HEK293 (cell line): ENCODE measurements around the gene KIRREL3.

Source experiments
- CTCF ChIA-PET: fragments of 350-600 bp; formaldehyde crosslinking; extraction: SDS; loops from one replicate; lab custom pipeline; 2021; ENCODE audit warnings: antibody characterized with exemption; lab: Yijun Ruan, JAX
- POLR2A ChIA-PET: fragments of 300-600 bp; formaldehyde crosslinking; extraction: SDS; loops from one replicate; lab custom pipeline; 2020; ENCODE audit warnings: antibody characterized with exemption, inconsistent platforms; lab: Yijun Ruan, JAX
- H3K27ac ChIP-seq: fragments of 200-500 bp; sonication (Bioruptor generic); 2 replicates; pipeline ENCODE4 v1.5.1; 2014; ENCODE audit warnings: low read depth, low read length, control low read depth, inconsistent platforms; ENCODE audit errors: extremely low read depth
- H3K36me3 ChIP-seq, 2 experiments: fragments of 200-500 bp in 1 of 2; sonication (Bioruptor generic) in 1 of 2; 1 replicate in 1 of 2; 2 replicates in 1 of 2; pipeline ENCODE4 v1.5.1; 2014 to 2017; ENCODE audit warnings: inconsistent platforms in 2 of 2, low read length in 2 of 2; ENCODE audit not compliant: control insufficient read depth in 2 of 2, insufficient read depth in 1 of 2
- H3K4me1 ChIP-seq: fragments of 200-500 bp; sonication (Bioruptor generic); 2 replicates; pipeline ENCODE4 v1.5.1; 2014; ENCODE audit warnings: mild to moderate bottlenecking, low read length, inconsistent platforms; ENCODE audit not compliant: control insufficient read depth, insufficient read depth
- H3K4me3 ChIP-seq: 2 replicates; pipeline ENCODE4 v1.5.1; 2011; ENCODE audit warnings: low read depth, mild to moderate bottlenecking, control low read depth, low read length, moderate library complexity
- H3K9me3 ChIP-seq: fragments of 200-500 bp; sonication (Bioruptor generic); 2 replicates; pipeline ENCODE4 v1.5.1; 2014; ENCODE audit warnings: low read depth, low read length, inconsistent platforms; ENCODE audit not compliant: control insufficient read depth, insufficient read depth
- HOXC10 ChIP-seq: sonication (generic); formaldehyde crosslinking; IDR thresholded peaks from 2 replicates; pipeline ENCODE4 v1.8.1; 2023; ENCODE audit warnings: mild to moderate bottlenecking, missing genetic modification reagents
- HOXD13 ChIP-seq: sonication (generic); formaldehyde crosslinking; IDR thresholded peaks from 2 replicates; pipeline ENCODE4 v1.8.0; 2022; ENCODE audit warnings: missing genetic modification reagents, borderline replicate concordance
- ZFP37 ChIP-seq: fragments of 450-650 bp; formaldehyde crosslinking; IDR thresholded peaks from 2 replicates; pipeline ENCODE4 v1.5.1; 2016; ENCODE audit warnings: missing biosample characterization, missing genetic modification characterization
- ZNF148 ChIP-seq: fragments of 450-650 bp; formaldehyde crosslinking; IDR thresholded peaks from 2 replicates; pipeline ENCODE4 v1.5.0; 2017; ENCODE audit warnings: missing biosample characterization, missing genetic modification characterization, borderline replicate concordance
- ZNF221 ChIP-seq: fragments of 450-650 bp; formaldehyde crosslinking; IDR thresholded peaks from 2 replicates; pipeline ENCODE4 v1.5.1; 2017; ENCODE audit warnings: missing biosample characterization, missing genetic modification characterization, borderline replicate concordance
- ZNF292 ChIP-seq: fragments of 450-650 bp; formaldehyde crosslinking; IDR thresholded peaks from 2 replicates; pipeline ENCODE4 v1.5.1; 2016; ENCODE audit warnings: low read depth, missing biosample characterization, missing genetic modification characterization, borderline replicate concordance
- ZNF366 ChIP-seq: fragments of 450-650 bp; formaldehyde crosslinking; conservative IDR thresholded peaks from 2 replicates; pipeline ENCODE4 v1.5.1; 2016; ENCODE audit warnings: missing biosample characterization, missing genetic modification characterization
- ZNF529 ChIP-seq: fragments of 450-650 bp; formaldehyde crosslinking; IDR thresholded peaks from 2 replicates; pipeline ENCODE4 v1.5.1; 2017; ENCODE audit warnings: missing genetic modification characterization, missing biosample characterization; ENCODE audit not compliant: insufficient replicate concordance
- ZNF623 ChIP-seq: fragments of 450-650 bp; formaldehyde crosslinking; IDR thresholded peaks from 2 replicates; pipeline ENCODE4 v1.5.1; 2016; ENCODE audit warnings: missing biosample characterization, missing genetic modification characterization
- ZNF654 ChIP-seq: fragments of 450-650 bp; formaldehyde crosslinking; IDR thresholded peaks from 2 replicates; pipeline ENCODE4 v1.5.1; 2016; ENCODE audit warnings: low read depth, missing biosample characterization, missing genetic modification characterization
- ZNF704 ChIP-seq: fragments of 450-650 bp; formaldehyde crosslinking; IDR thresholded peaks from 2 replicates; pipeline ENCODE4 v1.5.1; 2016; ENCODE audit warnings: missing biosample characterization, missing genetic modification characterization
- ZNF837 ChIP-seq: fragments of 450-650 bp; formaldehyde crosslinking; IDR thresholded peaks from 2 replicates; pipeline ENCODE4 v1.5.1; 2016; ENCODE audit warnings: missing biosample characterization, missing genetic modification characterization
- ZSCAN23 ChIP-seq: fragments of 450-650 bp; formaldehyde crosslinking; IDR thresholded peaks from 2 replicates; pipeline ENCODE4 v1.5.1; 2016; ENCODE audit warnings: missing biosample characterization, missing genetic modification characterization
- TF ChIP-seq, protein P1 (sequence below): fragments of 450-650 bp; formaldehyde crosslinking; IDR thresholded peaks from 2 replicates; pipeline ENCODE4 v1.5.1; 2016; ENCODE audit warnings: missing biosample characterization, missing genetic modification characterization, borderline replicate concordance
- TF ChIP-seq, protein P2 (sequence below): fragments of 450-650 bp; formaldehyde crosslinking; IDR thresholded peaks from 2 replicates; pipeline ENCODE4 v1.5.1; 2016; ENCODE audit warnings: missing biosample characterization, missing genetic modification characterization, low read depth
- TF ChIP-seq, protein P3 (sequence below): fragments of 450-650 bp; formaldehyde crosslinking; IDR thresholded peaks from 2 replicates; pipeline ENCODE4 v1.5.1; 2017; ENCODE audit warnings: missing biosample characterization, missing genetic modification characterization

KIRREL3 gene

GRCh38 chr11:126808296-126808695, 192.3 kb downstream of the KIRREL3 start:
- no peaks in the 10 kb centered on the region for H3K4me1 ChIP-seq
- no peaks in the 10 kb centered on the region for H3K36me3 ChIP-seq
- POLR2A ChIA-PET, result no interaction called here
- TF ChIP-seq ZNF366 (tag by site-specific recombination) (no peak), ZNF704 (no peak), ZNF221 (tag by site-specific recombination) (no peak), HOXC10 (CRISPR knock-in tag) (no peak), HOXD13 (CRISPR knock-in tag) (no peak), ZNF837 (tag by site-specific recombination) (no peak), ZNF623 (tag by site-specific recombination) (no peak), ZNF529 (no peak), ZNF654 (tag by site-specific recombination) (no peak)
- TF ChIP-seq, protein P1, sequence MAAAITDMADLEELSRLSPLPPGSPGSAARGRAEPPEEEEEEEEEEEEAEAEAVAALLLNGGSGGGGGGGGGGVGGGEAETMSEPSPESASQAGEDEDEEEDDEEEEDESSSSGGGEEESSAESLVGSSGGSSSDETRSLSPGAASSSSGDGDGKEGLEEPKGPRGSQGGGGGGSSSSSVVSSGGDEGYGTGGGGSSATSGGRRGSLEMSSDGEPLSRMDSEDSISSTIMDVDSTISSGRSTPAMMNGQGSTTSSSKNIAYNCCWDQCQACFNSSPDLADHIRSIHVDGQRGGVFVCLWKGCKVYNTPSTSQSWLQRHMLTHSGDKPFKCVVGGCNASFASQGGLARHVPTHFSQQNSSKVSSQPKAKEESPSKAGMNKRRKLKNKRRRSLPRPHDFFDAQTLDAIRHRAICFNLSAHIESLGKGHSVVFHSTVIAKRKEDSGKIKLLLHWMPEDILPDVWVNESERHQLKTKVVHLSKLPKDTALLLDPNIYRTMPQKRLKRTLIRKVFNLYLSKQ, result no peak
- TF ChIP-seq, protein P2, sequence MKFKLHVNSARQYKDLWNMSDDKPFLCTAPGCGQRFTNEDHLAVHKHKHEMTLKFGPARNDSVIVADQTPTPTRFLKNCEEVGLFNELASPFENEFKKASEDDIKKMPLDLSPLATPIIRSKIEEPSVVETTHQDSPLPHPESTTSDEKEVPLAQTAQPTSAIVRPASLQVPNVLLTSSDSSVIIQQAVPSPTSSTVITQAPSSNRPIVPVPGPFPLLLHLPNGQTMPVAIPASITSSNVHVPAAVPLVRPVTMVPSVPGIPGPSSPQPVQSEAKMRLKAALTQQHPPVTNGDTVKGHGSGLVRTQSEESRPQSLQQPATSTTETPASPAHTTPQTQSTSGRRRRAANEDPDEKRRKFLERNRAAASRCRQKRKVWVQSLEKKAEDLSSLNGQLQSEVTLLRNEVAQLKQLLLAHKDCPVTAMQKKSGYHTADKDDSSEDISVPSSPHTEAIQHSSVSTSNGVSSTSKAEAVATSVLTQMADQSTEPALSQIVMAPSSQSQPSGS (tag by site-specific recombination), result no peak
- no peak overlapping the region for H3K4me3 ChIP-seq
- H3K9me3 ChIP-seq, result no peaks in the 10 kb centered on the region
- CTCF ChIA-PET, result no interaction called here
- no peak overlapping the region for H3K27ac ChIP-seq

- H3K4me1 ChIP-seq, result no peaks in the 10 kb centered on the region
- H3K9me3 ChIP-seq, result no peaks in the 10 kb centered on the region
- TF ChIP-seq ZNF148 (tag by site-specific recombination) (no peak), ZFP37 (no peak), ZSCAN23 (no peak), ZNF292 (no peak)
- TF ChIP-seq, protein P3, sequence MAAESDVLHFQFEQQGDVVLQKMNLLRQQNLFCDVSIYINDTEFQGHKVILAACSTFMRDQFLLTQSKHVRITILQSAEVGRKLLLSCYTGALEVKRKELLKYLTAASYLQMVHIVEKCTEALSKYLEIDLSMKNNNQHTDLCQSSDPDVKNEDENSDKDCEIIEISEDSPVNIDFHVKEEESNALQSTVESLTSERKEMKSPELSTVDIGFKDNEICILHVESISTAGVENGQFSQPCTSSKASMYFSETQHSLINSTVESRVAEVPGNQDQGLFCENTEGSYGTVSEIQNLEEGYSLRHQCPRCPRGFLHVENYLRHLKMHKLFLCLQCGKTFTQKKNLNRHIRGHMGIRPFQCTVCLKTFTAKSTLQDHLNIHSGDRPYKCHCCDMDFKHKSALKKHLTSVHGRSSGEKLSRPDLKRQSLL (tag by site-specific recombination), result no peak
- CTCF ChIA-PET, result no interaction called here
- POLR2A ChIA-PET, result no interaction called here
- no peak overlapping the region for H3K4me3 ChIP-seq
- no peak overlapping the region for H3K27ac ChIP-seq
- H3K36me3 ChIP-seq, result no peaks in the 10 kb centered on the region
Measured at GRCh38 chr11:126805870-126806269, 194.7 kb downstream of the KIRREL3 start.
